K562 (cell line): ENCODE data around the gene PSMD11. TPM values are rescaled to one million over a fixed set of nuclear protein-coding genes. Genes with fewer than 3 reads are reported as not detected.

Experiments
- ATAC-seq: fragments of 200-7000 bp; cut with Tn5 transposase; 3 replicates; pipeline ENCODE4 v1.9.1; 2020; ENCODE audit warnings: moderate library complexity
- BruUV-seq: library from RNA; stranded (reverse); fragments of 400-500 nt; replicated peaks from 2 replicates; lab custom pipeline; 2021; lab: Mats Ljungman, UMichigan
- CTCF ChIA-PET: fragments of 300-600 bp; formaldehyde crosslinking; extraction: SDS; loops from one replicate; lab custom pipeline; 2021; ENCODE audit warnings: low intra/inter-chr PET ratio; lab: Yijun Ruan, JAX
- POLR2A ChIA-PET: fragments of 300-600, 350-650 bp; sonication (Branson Sonifier 250); formaldehyde crosslinking; extraction: SDS; loops from one replicate; lab custom pipeline; 2021; ENCODE audit warnings: antibody characterized with exemption, inconsistent platforms; lab: Yijun Ruan, JAX
- DNase-seq, 4 experiments: peaks; one replicate each; pipeline versions ENCODE4 v3.0.0 to v3.0.0-alpha.2; 2011 to 2018; ENCODE audit warnings: low spot score in 3 of 4, mixed read lengths in 3 of 4; ENCODE audit errors: extremely low read depth in 1 of 4
- FAIRE-seq: peaks from 2 replicates; lab custom pipeline; 2011; peaks lifted over from hg19 to GRCh38; lab: Jason Lieb, UNC
- H2AFZ ChIP-seq: 2 replicates; pipeline ENCODE4 v1.6.0; 2011; ENCODE audit warnings: low read depth, low read length, control low read depth, inconsistent platforms
- H3K27ac ChIP-seq: fragments of 200-600 bp; 3 replicates; pipeline ENCODE4 v1.8.0; 2011; ENCODE audit warnings: low read depth, mild to moderate bottlenecking, control low read depth, inconsistent platforms, low read length, moderate library complexity, mixed read lengths; ENCODE audit errors: extremely low read depth
- H3K27me3 ChIP-seq, 2 experiments: fragments of 300-600 bp in 1 of 2; 2 replicates in 1 of 2; 3 replicates in 1 of 2; pipeline versions ENCODE4 v1.6.0 to v1.8.0; 2011; ENCODE audit warnings: inconsistent platforms in 2 of 2, low read length in 2 of 2, mild to moderate bottlenecking in 1 of 2, mixed read lengths in 1 of 2, moderate library complexity in 1 of 2; ENCODE audit not compliant: control insufficient read depth in 2 of 2, insufficient read depth in 2 of 2
- H3K36me3 ChIP-seq: fragments of 300-600 bp; 3 replicates; pipeline ENCODE4 v1.8.0; 2011; ENCODE audit warnings: mild to moderate bottlenecking, low read length, inconsistent platforms; ENCODE audit not compliant: control insufficient read depth, insufficient read depth
- H3K4me1 ChIP-seq, 2 experiments: fragments of 200-600 bp in 1 of 2; replicated peaks in 1 of 2; 2 replicates in 1 of 2; 3 replicates in 1 of 2; pipeline versions ENCODE4 v1.5.1 to v1.8.0; 2011; ENCODE audit warnings: inconsistent platforms in 2 of 2, low read length in 2 of 2, mild to moderate bottlenecking in 1 of 2, mixed read lengths in 1 of 2, moderate library complexity in 1 of 2; ENCODE audit not compliant: control insufficient read depth in 2 of 2, insufficient read depth in 2 of 2
- H3K4me2 ChIP-seq: 2 replicates; pipeline ENCODE4 v1.6.1; 2011; ENCODE audit warnings: low read length, control low read depth, inconsistent platforms, mixed read lengths; ENCODE audit not compliant: insufficient read depth
- H3K4me3 ChIP-seq: fragments of 200-600 bp; sonication (generic), shearing (Covaris generic); 2 replicates; pipeline ENCODE4 v1.5.1; 2016; ENCODE audit warnings: control low read depth, inconsistent platforms
- H3K79me2 ChIP-seq: fragments of 200-600 bp; 3 replicates; pipeline ENCODE4 v1.8.0; 2011; ENCODE audit warnings: low read length, inconsistent platforms; ENCODE audit not compliant: control insufficient read depth, insufficient read depth
- H3K9ac ChIP-seq, 2 experiments: 2 replicates each; pipeline versions ENCODE4 v1.6.0 to v1.6.1; 2011; ENCODE audit warnings: low read depth in 2 of 2, low read length in 2 of 2, control low read depth in 1 of 2, inconsistent platforms in 1 of 2, mild to moderate bottlenecking in 1 of 2, mixed read lengths in 1 of 2; ENCODE audit not compliant: insufficient read depth in 1 of 2
- H3K9me1 ChIP-seq: one replicate; pipeline ENCODE4 v1.6.0; 2011; ENCODE audit warnings: inconsistent platforms, mild to moderate bottlenecking, low read length, moderate library complexity; ENCODE audit not compliant: control insufficient read depth, insufficient read depth
- H3K9me3 ChIP-seq: replicated peaks from 2 replicates; pipeline ENCODE4 v1.5.1; 2011; ENCODE audit warnings: low read depth, low read length, inconsistent platforms; ENCODE audit not compliant: control insufficient read depth, insufficient read depth
- H4K20me1 ChIP-seq: replicated peaks from 2 replicates; pipeline ENCODE4 v1.6.1; 2011; ENCODE audit warnings: low read length, inconsistent platforms, mixed read lengths; ENCODE audit not compliant: control insufficient read depth, insufficient read depth
- BRD4 ChIP-seq: fragments of 200-600 bp; sonication (generic); IDR thresholded peaks from 2 replicates; pipeline ENCODE4 v1.6.1; 2017; ENCODE audit warnings: inconsistent platforms
- CHD2 ChIP-seq: IDR thresholded peaks from 2 replicates; pipeline ENCODE4 v1.6.1; 2011; ENCODE audit warnings: low read depth, low read length
- HOXB6 ChIP-seq: fragments of 250-450 bp; sonication (Bioruptor Pico); IDR thresholded peaks from 2 replicates; pipeline ENCODE4 v1.5.1; 2022; ENCODE audit warnings: mild to moderate bottlenecking, borderline replicate concordance
- MEF2D ChIP-seq: conservative IDR thresholded peaks from 2 replicates; pipeline ENCODE4 v1.6.1; 2016; ENCODE audit warnings: low read depth, missing genetic modification characterization, missing compliant biosample characterization
- RAD21 ChIP-seq, 2 experiments: fragments of 250-450 bp in 1 of 2; fragments of 450-650 bp in 1 of 2; sonication (Bioruptor Pico) in 1 of 2; formaldehyde crosslinking in 1 of 2; IDR thresholded peaks in 1 of 2; conservative IDR thresholded peaks in 1 of 2; 2 replicates each; pipeline versions ENCODE4 v1.4.0 to v1.8.0; 2020 to 2022; ENCODE audit warnings: mild to moderate bottlenecking in 2 of 2, moderate library complexity in 1 of 2
- TCF3 ChIP-seq: sonication (generic); formaldehyde crosslinking; IDR thresholded peaks from 2 replicates; pipeline ENCODE4 v1.4.0; 2020; ENCODE audit warnings: mild to moderate bottlenecking, missing genetic modification reagents
- ZBED1 ChIP-seq: IDR thresholded peaks from 2 replicates; pipeline ENCODE4 v1.6.1; 2014
- ZBTB34 ChIP-seq: fragments of 250-450 bp; sonication (Bioruptor Pico); IDR thresholded peaks from 2 replicates; pipeline ENCODE4 v1.8.0; 2021; ENCODE audit warnings: mild to moderate bottlenecking, moderate library complexity
- ZNF212 ChIP-seq: fragments of 450-650 bp; formaldehyde crosslinking; IDR thresholded peaks from 2 replicates; pipeline ENCODE4 v1.4.0; 2020; ENCODE audit warnings: mild to moderate bottlenecking
- ZNF263 ChIP-seq: sonication (generic); formaldehyde crosslinking; IDR thresholded peaks from 2 replicates; pipeline ENCODE4 v1.8.0; 2022; ENCODE audit warnings: mild to moderate bottlenecking, missing genetic modification reagents, borderline replicate concordance
- WGBS: fragments of 100-300 bp; shearing (Covaris generic); methylation state at CpG from one replicate; pipeline ENCODE4 v1.1.6; 2016; ENCODE audit warnings: low coverage, mixed read lengths; ENCODE audit not compliant: insufficient coverage; ENCODE audit errors: missing lambda C conversion rate; 5-methylcytosine and 5-hydroxymethylcytosine counted together
- in situ Hi-C: fragments of 300-500 bp; cut with MboI; formaldehyde crosslinking; loops from 4 replicates; pipeline ENCODE4 v1.15.0; 2018; ENCODE audit warnings: inconsistent platforms, mixed read lengths
- intact Hi-C: fragments of 100-400 bp; cut with micrococcal nuclease; formaldehyde crosslinking; loops from 2 replicates; pipeline ENCODE4 v1.14.2; 2022
- polyA plus RNA-seq, 8 experiments: library from polyadenylated mRNA; depleted of rRNA in 4 of 8; stranded (reverse) in 5 of 8; unstranded in 3 of 8; fragments of >200 nt; fragmentation: Nextera tagmentation in 2 of 8; fragmentation: Illumina TruSeq in 1 of 8; extraction: Ambion mirVana in 2 of 8; extraction: Trizol in 1 of 8; gene quantifications; 2 replicates each; pipeline versions ENCODE4 v1.2.1 to v1.2.3, GENCODE V29; 2011 to 2014; ENCODE audit warnings: inconsistent platforms in 1 of 8, missing spikeins in 1 of 8
- total RNA-seq, 7 experiments: library from RNA; depleted of rRNA in 6 of 7; stranded (reverse); fragments of >200 nt in 6 of 7; fragmentation: Illumina TruSeq in 2 of 7; extraction: Trizol in 2 of 7; gene quantifications; 2 replicates each; pipeline versions ENCODE4 v1.2.1 to v1.2.3, GENCODE V29; 2011 to 2021; ENCODE audit warnings: low replicate concordance in 1 of 7
- TF ChIP-seq, protein P1 (sequence below): fragments of 250-450 bp; sonication (Bioruptor Pico); IDR thresholded peaks from 2 replicates; pipeline ENCODE4 v1.4.0; 2020

PSMD11 gene
- total and polyA plus RNA-seq, 9 of the 15 experiments (the other 6 are each of a cell fraction or from before 2014, with no cell fraction given) = 104 to 378 (median 158) TPM

DNA sequence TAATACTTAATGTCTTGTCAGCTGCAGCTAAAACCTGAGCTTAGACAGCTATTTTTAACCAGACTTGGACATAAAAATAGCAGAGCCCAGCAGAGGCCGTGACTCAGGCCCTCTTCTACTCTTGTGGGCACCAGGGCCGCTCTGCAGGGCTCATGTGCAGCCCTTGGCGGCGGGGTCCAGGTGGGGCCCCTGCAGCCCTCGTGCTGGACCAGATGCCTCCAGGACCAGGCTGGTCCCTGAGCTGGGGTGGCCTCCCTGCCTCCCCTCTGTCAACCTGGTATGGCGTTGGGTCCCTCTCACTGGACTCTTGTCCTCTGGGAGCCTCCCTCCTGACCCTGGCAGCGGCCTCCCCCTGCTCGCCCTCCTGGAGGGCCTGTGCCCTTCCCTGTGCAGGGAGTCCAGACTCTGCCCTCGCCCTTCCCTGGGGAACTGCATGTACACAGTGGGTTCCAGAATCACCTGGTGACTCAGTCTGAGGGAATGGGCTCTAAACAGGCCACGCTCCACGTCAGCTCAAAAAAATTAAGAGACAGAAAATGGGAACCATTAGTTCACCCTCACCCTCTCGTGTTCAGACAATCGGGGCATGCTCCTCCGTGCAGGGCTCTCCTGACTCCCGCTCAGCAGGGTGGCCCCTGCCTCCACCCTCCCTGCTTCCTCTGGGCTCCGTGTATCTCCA is 52.2 kb downstream of the PSMD11 start:
- no peaks in the 10 kb centered on the region for H3K9me3 ChIP-seq
- ChIA-PET POLR2A (interaction anchor here (1.2 kb wide), 1 partner anchor 10 kb away, joined by 4 read pairs; the partner anchor contains the start of gene CDK5R1), CTCF (no interaction called here)
- H3K9ac ChIP-seq = peak overlapping the region in 1 of 2 experiments; percentile 31; a peak in 1 of 4 replicates
- H3K4me1 ChIP-seq = peaks cover 5 to 11% of the 10 kb centered on the region in 2 experiments; a peak in 4 of 5 replicates
- no peak for FAIRE-seq
- H3K36me3 ChIP-seq = no peaks in the 10 kb centered on the region; the same call in 2 of the 3 replicates
- ATAC-seq = no peak
- no peak overlapping the region for H2AFZ ChIP-seq
- DNase-seq = no peak
- WGBS = 57% methylated on average over 16 of the region's 16 CpGs
- in situ Hi-C loops = no loop called here
- no peaks in the 10 kb centered on the region for H3K27me3 ChIP-seq
- no peak overlapping the region for H3K27ac ChIP-seq
- 0 out of 2 replicates have a peak, but pooled peaks cover 4% of the 10 kb centered on the region for H4K20me1 ChIP-seq
- BruUV-seq = no TSS peak
- TF ChIP-seq BRD4 = no peak
- TF ChIP-seq ZBED1 = no peak
- TF ChIP-seq CHD2 = no peak
- TF ChIP-seq, all 486 proteins: peak for 0
- no peaks in the 10 kb centered on the region for H3K79me2 ChIP-seq
- no peak overlapping the region for H3K4me2 ChIP-seq
- no peaks in the 10 kb centered on the region for H3K9me1 ChIP-seq
- intact Hi-C loops = no loop called here
- H3K4me3 ChIP-seq = no peak overlapping the region

GRCh38 chr17:32497431-32498205 is 53.3 kb downstream of the PSMD11 start:
- ATAC-seq (peak; percentile 76), FAIRE-seq (no peak), DNase-seq (no peak)
- in situ Hi-C loops (no loop called here), intact Hi-C loops (no loop called here)
- no peak overlapping the region for H3K4me2 ChIP-seq
- POLR2A ChIA-PET = interaction anchor here (1.4 kb wide), 1 partner anchor 9 kb away, joined by 7 read pairs; no protein-coding TSS in a partner anchor
- H3K79me2 ChIP-seq = no peaks in the 10 kb centered on the region
- H3K4me3 ChIP-seq = no peak overlapping the region
- H3K9me3 ChIP-seq = no peaks in the 10 kb centered on the region
- 0 out of 2 replicates have a peak, but pooled peaks cover 4% of the 10 kb centered on the region for H4K20me1 ChIP-seq
- 43% methylated on average over 16 of the region's 18 CpGs for WGBS
- BruUV-seq = no TSS peak
- H3K27ac ChIP-seq = no peak overlapping the region
- peaks cover 0 to 4% of the 10 kb centered on the region in 2 experiments; a peak in 1 of 5 replicates for H3K4me1 ChIP-seq
- no peaks in the 10 kb centered on the region for H3K9me1 ChIP-seq
- CTCF ChIA-PET = interaction anchor here (0.9 kb wide), 1 partner anchor 258 kb away, joined by 3 read pairs; no protein-coding TSS in a partner anchor
- peak overlapping the region in 1 of 2 experiments; percentile 65; a peak in 1 of 4 replicates for H3K9ac ChIP-seq
- no peak overlapping the region for H2AFZ ChIP-seq
- H3K36me3 ChIP-seq = no peaks in the 10 kb centered on the region; the same call in 2 of the 3 replicates
- no peaks in the 10 kb centered on the region for H3K27me3 ChIP-seq
- TF ChIP-seq, protein P1, sequence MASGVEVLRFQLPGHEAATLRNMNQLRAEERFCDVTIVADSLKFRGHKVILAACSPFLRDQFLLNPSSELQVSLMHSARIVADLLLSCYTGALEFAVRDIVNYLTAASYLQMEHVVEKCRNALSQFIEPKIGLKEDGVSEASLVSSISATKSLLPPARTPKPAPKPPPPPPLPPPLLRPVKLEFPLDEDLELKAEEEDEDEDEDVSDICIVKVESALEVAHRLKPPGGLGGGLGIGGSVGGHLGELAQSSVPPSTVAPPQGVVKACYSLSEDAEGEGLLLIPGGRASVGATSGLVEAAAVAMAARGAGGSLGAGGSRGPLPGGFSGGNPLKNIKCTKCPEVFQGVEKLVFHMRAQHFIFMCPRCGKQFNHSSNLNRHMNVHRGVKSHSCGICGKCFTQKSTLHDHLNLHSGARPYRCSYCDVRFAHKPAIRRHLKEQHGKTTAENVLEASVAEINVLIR (CRISPR knock-in tag) = no peak
- TF ChIP-seq TCF3 (CRISPR knock-in tag) (no peak), ZNF263 (peak; percentile 87), ZNF212 (CRISPR knock-in tag) (no peak), HOXB6 (CRISPR knock-in tag) (no peak), RAD21 (CRISPR knock-in tag; conservative IDR thresholded peaks at IDR 0.05 in 1 of 2, IDR thresholded peaks at IDR 0.05 in 1 of 2) (peak in 1 of 2 experiments; percentile 41; a peak in 2 of 4 replicates), MEF2D (tag) (no peak), ZBTB34 (CRISPR knock-in tag) (no peak)
